Loucy (cell line): Measurements from ENCODE around the gene FAM111B.
A peak's percentile ranks its signal among the peaks of the same experiment; 100 is the strongest.

Experiments used
- H2AFZ ChIP-seq: fragments of 200-600 bp; sonication (generic); 2 replicates; pipeline ENCODE4 v1.6.0; 2016; ENCODE audit warnings: antibody characterized with exemption, mild to moderate bottlenecking, low read length, moderate library complexity
- H3F3A ChIP-seq: fragments of 200-600 bp; 2 replicates; pipeline ENCODE4 v1.6.0; 2016; ENCODE audit warnings: antibody characterized with exemption, low read depth, mild to moderate bottlenecking
- H3K27me3 ChIP-seq: fragments of 200-600 bp; sonication (generic); 2 replicates; pipeline ENCODE4 v1.6.1; 2014; ENCODE audit warnings: low read length, mild to moderate bottlenecking; ENCODE audit not compliant: insufficient read depth, poor library complexity, severe bottlenecking
- H3K36me3 ChIP-seq: fragments of 200-600 bp; sonication (generic); 2 replicates; pipeline ENCODE4 v1.6.1; 2016; ENCODE audit warnings: low read length; ENCODE audit not compliant: insufficient read depth
- H3K4me1 ChIP-seq: fragments of 200-600 bp; sonication (generic); 2 replicates; pipeline ENCODE4 v1.5.1; 2014; ENCODE audit warnings: low read length, mild to moderate bottlenecking; ENCODE audit not compliant: insufficient read depth, poor library complexity, severe bottlenecking
- H3K4me2 ChIP-seq: fragments of 200-600 bp; sonication (generic); 2 replicates; pipeline ENCODE4 v1.6.0; 2014; ENCODE audit warnings: antibody characterized with exemption, low read length, low read depth, mild to moderate bottlenecking; ENCODE audit not compliant: poor library complexity, severe bottlenecking
- H3K4me3 ChIP-seq: fragments of 200-600 bp; sonication (generic); 2 replicates; pipeline ENCODE4 v1.5.1; 2014; ENCODE audit warnings: low read length, mild to moderate bottlenecking, mixed read lengths; ENCODE audit not compliant: poor library complexity, severe bottlenecking
- H3K79me2 ChIP-seq: fragments of 200-600 bp; sonication (generic); 2 replicates; pipeline ENCODE4 v1.6.1; 2014; ENCODE audit warnings: low read length; ENCODE audit not compliant: insufficient read depth
- H3K9ac ChIP-seq: fragments of 200-600 bp; sonication (generic); 2 replicates; pipeline ENCODE4 v1.6.0; 2014; ENCODE audit warnings: mild to moderate bottlenecking, low read depth, low read length, moderate library complexity; ENCODE audit not compliant: poor library complexity, severe bottlenecking
- H3K9me2 ChIP-seq: fragments of 200-600 bp; sonication (generic); replicated peaks from 2 replicates; pipeline ENCODE4 v1.6.1; 2016; ENCODE audit warnings: low read depth, low read length, mixed read lengths
- H3K9me3 ChIP-seq: fragments of 200-600 bp; sonication (generic); 2 replicates; pipeline ENCODE4 v1.6.1; 2014; ENCODE audit warnings: mild to moderate bottlenecking, antibody characterized with exemption, low read length, low read depth; ENCODE audit not compliant: insufficient read depth
- H4K20me1 ChIP-seq: fragments of 200-600 bp; sonication (generic); 2 replicates; pipeline ENCODE4 v1.6.0; 2014; ENCODE audit warnings: antibody characterized with exemption, low read length, mild to moderate bottlenecking; ENCODE audit not compliant: insufficient read depth, poor library complexity, severe bottlenecking
- EZH2phosphoT487 ChIP-seq: fragments of 200-600 bp; IDR thresholded peaks from 2 replicates; pipeline ENCODE4 v1.6.1; 2018; ENCODE audit warnings: antibody characterized with exemption, mild to moderate bottlenecking, moderate library complexity, borderline replicate concordance
- TF ChIP-seq, protein P1 (sequence below): fragments of 200-600 bp; sonication (generic); conservative IDR thresholded peaks from 2 replicates; pipeline ENCODE4 v1.5.1; 2014; ENCODE audit warnings: mild to moderate bottlenecking, antibody characterized with exemption, low read length

Gene FAM111B

DNA sequence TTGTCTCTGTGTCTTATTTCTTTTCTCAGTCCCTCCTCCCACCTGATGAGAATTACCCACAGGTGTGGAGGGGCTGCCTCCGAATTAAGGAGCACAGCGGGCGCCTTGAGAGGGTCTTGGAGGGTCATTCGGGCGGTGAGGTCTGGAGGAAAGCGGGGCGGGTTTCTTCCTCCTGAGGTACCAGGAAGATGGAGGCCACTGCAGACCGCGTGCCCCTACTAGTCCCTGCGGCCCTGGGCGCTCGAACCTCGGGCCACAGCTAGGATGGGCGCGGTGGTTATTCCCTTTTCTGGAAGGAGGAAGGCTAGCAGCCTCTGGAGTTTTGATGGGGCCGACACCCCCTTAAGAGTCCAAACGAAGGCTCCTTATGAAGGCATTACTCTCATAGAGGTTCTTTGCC, 30.2 kb downstream of the FAM111B start:
- H3K9me3 ChIP-seq = no peaks in the 10 kb centered on the region

GRCh38 chr11:59138643-59139042, 31.6 kb downstream of the FAM111B start:
- no peaks in the 10 kb centered on the region for H3K9me2 ChIP-seq
- no peaks in the 10 kb centered on the region for H3K9me3 ChIP-seq
- H3K4me1 ChIP-seq = peaks cover 16% of the 10 kb centered on the region
- peaks cover 13% of the 10 kb centered on the region for H3K79me2 ChIP-seq
- H3K9ac ChIP-seq = no peak overlapping the region
- H3K4me2 ChIP-seq = no peak overlapping the region
- H3K4me3 ChIP-seq = no peak overlapping the region
- H3K36me3 ChIP-seq = no peaks in the 10 kb centered on the region
- H2AFZ ChIP-seq = no peak overlapping the region
- H3K27me3 ChIP-seq = no peaks in the 10 kb centered on the region
- TF ChIP-seq, protein P1, sequence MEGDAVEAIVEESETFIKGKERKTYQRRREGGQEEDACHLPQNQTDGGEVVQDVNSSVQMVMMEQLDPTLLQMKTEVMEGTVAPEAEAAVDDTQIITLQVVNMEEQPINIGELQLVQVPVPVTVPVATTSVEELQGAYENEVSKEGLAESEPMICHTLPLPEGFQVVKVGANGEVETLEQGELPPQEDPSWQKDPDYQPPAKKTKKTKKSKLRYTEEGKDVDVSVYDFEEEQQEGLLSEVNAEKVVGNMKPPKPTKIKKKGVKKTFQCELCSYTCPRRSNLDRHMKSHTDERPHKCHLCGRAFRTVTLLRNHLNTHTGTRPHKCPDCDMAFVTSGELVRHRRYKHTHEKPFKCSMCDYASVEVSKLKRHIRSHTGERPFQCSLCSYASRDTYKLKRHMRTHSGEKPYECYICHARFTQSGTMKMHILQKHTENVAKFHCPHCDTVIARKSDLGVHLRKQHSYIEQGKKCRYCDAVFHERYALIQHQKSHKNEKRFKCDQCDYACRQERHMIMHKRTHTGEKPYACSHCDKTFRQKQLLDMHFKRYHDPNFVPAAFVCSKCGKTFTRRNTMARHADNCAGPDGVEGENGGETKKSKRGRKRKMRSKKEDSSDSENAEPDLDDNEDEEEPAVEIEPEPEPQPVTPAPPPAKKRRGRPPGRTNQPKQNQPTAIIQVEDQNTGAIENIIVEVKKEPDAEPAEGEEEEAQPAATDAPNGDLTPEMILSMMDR = no peak
- no peak for TF ChIP-seq EZH2phosphoT487
- H4K20me1 ChIP-seq = no peaks in the 10 kb centered on the region
- no peaks in the 10 kb centered on the region for H3F3A ChIP-seq

More for the DNA sequence above, 30.2 kb downstream of the FAM111B start:
- H3K9ac ChIP-seq = no peak overlapping the region
- no peak overlapping the region for H3K4me2 ChIP-seq
- H3K79me2 ChIP-seq = 0 out of 2 replicates have a peak, but pooled peaks cover 7% of the 10 kb centered on the region
- no peak overlapping the region for H2AFZ ChIP-seq
- no peaks in the 10 kb centered on the region; the same call in 1 of the 2 replicates for H3K36me3 ChIP-seq
- H3F3A ChIP-seq = no peaks in the 10 kb centered on the region
- no peaks in the 10 kb centered on the region for H3K9me2 ChIP-seq
- TF ChIP-seq EZH2phosphoT487 = no peak
- TF ChIP-seq, protein P1 = no peak
- no peaks in the 10 kb centered on the region for H3K27me3 ChIP-seq
- H3K4me1 ChIP-seq = peaks cover 12% of the 10 kb centered on the region
- H4K20me1 ChIP-seq = no peaks in the 10 kb centered on the region
- H3K4me3 ChIP-seq = no peak overlapping the region

GRCh38 chr11:59141191-59141590, 34.2 kb downstream of the FAM111B start:
- H3K9ac ChIP-seq = peak overlapping the region; percentile 90
- peaks cover 37% of the 10 kb centered on the region for H3K79me2 ChIP-seq
- no peak for TF ChIP-seq EZH2phosphoT487
- TF ChIP-seq, protein P1 = no peak

More at GRCh38 chr11:59141191-59141590, 34.2 kb downstream of the FAM111B start:
- no peaks in the 10 kb centered on the region for H3K27me3 ChIP-seq
- peaks cover 3% of the 10 kb centered on the region for H4K20me1 ChIP-seq
- no peaks in the 10 kb centered on the region; the same call in 1 of the 2 replicates for H3F3A ChIP-seq
- peak overlapping the region; percentile 87 for H3K4me3 ChIP-seq
- peaks cover 23% of the 10 kb centered on the region for H3K4me1 ChIP-seq
- H3K4me2 ChIP-seq = peak overlapping the region; percentile 86
- no peak overlapping the region for H2AFZ ChIP-seq
- H3K9me3 ChIP-seq = no peaks in the 10 kb centered on the region
- H3K9me2 ChIP-seq = no peaks in the 10 kb centered on the region
- no peaks in the 10 kb centered on the region for H3K36me3 ChIP-seq
